OCI-LY1 (cell line): ENCODE data around the gene NPAS3.

Experiments
- H2AFZ ChIP-seq: fragments of 200-600 bp; sonication (generic), shearing (Covaris generic); 2 replicates; pipeline ENCODE4 v1.6.0; 2014; ENCODE audit warnings: antibody characterized with exemption, mild to moderate bottlenecking, low read length
- H3F3A ChIP-seq: fragments of 200-600 bp; sonication (generic), shearing (Covaris generic); 2 replicates; pipeline ENCODE4 v1.6.0; 2014; ENCODE audit warnings: mild to moderate bottlenecking, antibody characterized with exemption, low read length, moderate library complexity; ENCODE audit not compliant: insufficient read depth
- H3K27ac ChIP-seq: fragments of 200-600 bp; sonication (generic); 2 replicates; pipeline ENCODE4 v1.5.1; 2014; ENCODE audit warnings: low read length, mixed run types, mild to moderate bottlenecking, low read depth; ENCODE audit not compliant: poor library complexity, severe bottlenecking
- H3K27me3 ChIP-seq: fragments of 200-600 bp; sonication (generic); 2 replicates; pipeline ENCODE4 v1.6.0; 2014; ENCODE audit warnings: antibody characterized with exemption, mild to moderate bottlenecking, low read length, moderate library complexity; ENCODE audit not compliant: insufficient read depth
- H3K36me3 ChIP-seq: fragments of 200-600 bp; sonication (generic); 2 replicates; pipeline ENCODE4 v1.6.1; 2014; ENCODE audit warnings: mild to moderate bottlenecking, antibody characterized with exemption, low read length, moderate library complexity, mixed read lengths; ENCODE audit not compliant: insufficient read depth
- H3K4me1 ChIP-seq: fragments of 200-600 bp; sonication (generic); 2 replicates; pipeline ENCODE4 v1.5.1; 2014; ENCODE audit warnings: mild to moderate bottlenecking, low read length, moderate library complexity; ENCODE audit not compliant: insufficient read depth, severe bottlenecking
- H3K4me2 ChIP-seq: fragments of 200-600 bp; sonication (generic), shearing (Covaris generic); 2 replicates; pipeline ENCODE4 v1.6.1; 2014; ENCODE audit warnings: low read length
- H3K4me3 ChIP-seq: fragments of 200-600 bp; sonication (generic); 2 replicates; pipeline ENCODE4 v1.5.1; 2014; ENCODE audit warnings: low read length, low read depth, mild to moderate bottlenecking, mixed read lengths; ENCODE audit not compliant: poor library complexity, severe bottlenecking
- H3K79me2 ChIP-seq: fragments of 200-600 bp; shearing (Covaris generic); 2 replicates; pipeline ENCODE4 v1.6.1; 2016; ENCODE audit warnings: mixed run types, low read length, mixed read lengths; ENCODE audit not compliant: insufficient read depth
- H3K9ac ChIP-seq: fragments of 200-600 bp; sonication (generic), shearing (Covaris generic); 2 replicates; pipeline ENCODE4 v1.6.1; 2014; ENCODE audit warnings: mild to moderate bottlenecking, low read length, mixed read lengths
- H3K9me2 ChIP-seq: fragments of 200-600 bp; sonication (generic), shearing (Covaris generic); 2 replicates; pipeline ENCODE4 v1.6.1; 2014; ENCODE audit warnings: low read depth, mild to moderate bottlenecking, low read length, mixed read lengths
- H3K9me3 ChIP-seq: fragments of 200-600 bp; shearing (Covaris generic); 2 replicates; pipeline ENCODE4 v1.6.1; 2014; ENCODE audit warnings: low read length, mixed read lengths
- H4K20me1 ChIP-seq: fragments of 200-600 bp; sonication (generic), shearing (Covaris generic); 2 replicates; pipeline ENCODE4 v1.6.0; 2016; ENCODE audit warnings: mild to moderate bottlenecking, low read length; ENCODE audit not compliant: insufficient read depth
- EZH2 ChIP-seq: fragments of 200-600 bp; sonication (generic), shearing (Covaris generic); IDR thresholded peaks from 2 replicates; pipeline ENCODE4 v1.8.0; 2017; ENCODE audit warnings: borderline replicate concordance, mixed run types, mild to moderate bottlenecking, antibody characterized with exemption, low read length, moderate library complexity, mixed read lengths
- TF ChIP-seq, protein P1 (sequence below): fragments of 200-600 bp; sonication (generic), shearing (Covaris generic); IDR thresholded peaks from 2 replicates; pipeline ENCODE4 v1.5.1; 2017; ENCODE audit warnings: mild to moderate bottlenecking, antibody characterized with exemption, low read length, moderate library complexity, mixed read lengths

Gene NPAS3

DNA sequence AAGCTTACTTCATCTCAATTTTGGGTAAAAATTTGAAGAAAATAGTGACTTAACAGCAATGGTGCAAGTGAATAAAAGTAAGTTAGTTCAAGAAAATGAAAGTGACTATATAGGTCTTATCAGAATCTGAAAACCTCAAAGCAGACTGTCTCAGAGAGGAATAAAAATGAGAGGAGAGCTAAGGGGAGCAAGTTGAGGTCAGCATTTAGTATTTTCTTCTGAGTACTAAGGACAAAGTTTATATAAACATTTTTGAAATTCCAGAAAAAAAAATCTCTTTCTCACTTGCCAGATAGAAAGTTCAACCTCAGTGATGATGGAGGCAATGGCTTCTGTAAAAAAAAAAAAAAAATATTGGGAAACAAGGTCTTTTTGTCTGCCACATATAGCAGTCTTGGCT, 414.1 kb downstream of the NPAS3 start:
- Histone ChIP-seq H3K9me3 (no peaks in the 10 kb centered on the region), H3K9ac (no peak overlapping the region), H3K4me2 (no peak overlapping the region), H3K9me2 (no peaks in the 10 kb centered on the region), H3K4me3 (no peak overlapping the region), H3K27me3 (no peaks in the 10 kb centered on the region), H3K27ac (no peak overlapping the region), H3K36me3 (no peaks in the 10 kb centered on the region), H4K20me1 (no peaks in the 10 kb centered on the region), H3K4me1 (no peaks in the 10 kb centered on the region), H2AFZ (no peak overlapping the region), H3F3A (no peaks in the 10 kb centered on the region), H3K79me2 (no peaks in the 10 kb centered on the region)
- TF ChIP-seq, protein P1, sequence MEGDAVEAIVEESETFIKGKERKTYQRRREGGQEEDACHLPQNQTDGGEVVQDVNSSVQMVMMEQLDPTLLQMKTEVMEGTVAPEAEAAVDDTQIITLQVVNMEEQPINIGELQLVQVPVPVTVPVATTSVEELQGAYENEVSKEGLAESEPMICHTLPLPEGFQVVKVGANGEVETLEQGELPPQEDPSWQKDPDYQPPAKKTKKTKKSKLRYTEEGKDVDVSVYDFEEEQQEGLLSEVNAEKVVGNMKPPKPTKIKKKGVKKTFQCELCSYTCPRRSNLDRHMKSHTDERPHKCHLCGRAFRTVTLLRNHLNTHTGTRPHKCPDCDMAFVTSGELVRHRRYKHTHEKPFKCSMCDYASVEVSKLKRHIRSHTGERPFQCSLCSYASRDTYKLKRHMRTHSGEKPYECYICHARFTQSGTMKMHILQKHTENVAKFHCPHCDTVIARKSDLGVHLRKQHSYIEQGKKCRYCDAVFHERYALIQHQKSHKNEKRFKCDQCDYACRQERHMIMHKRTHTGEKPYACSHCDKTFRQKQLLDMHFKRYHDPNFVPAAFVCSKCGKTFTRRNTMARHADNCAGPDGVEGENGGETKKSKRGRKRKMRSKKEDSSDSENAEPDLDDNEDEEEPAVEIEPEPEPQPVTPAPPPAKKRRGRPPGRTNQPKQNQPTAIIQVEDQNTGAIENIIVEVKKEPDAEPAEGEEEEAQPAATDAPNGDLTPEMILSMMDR = no peak
- TF ChIP-seq EZH2 = no peak

DNA sequence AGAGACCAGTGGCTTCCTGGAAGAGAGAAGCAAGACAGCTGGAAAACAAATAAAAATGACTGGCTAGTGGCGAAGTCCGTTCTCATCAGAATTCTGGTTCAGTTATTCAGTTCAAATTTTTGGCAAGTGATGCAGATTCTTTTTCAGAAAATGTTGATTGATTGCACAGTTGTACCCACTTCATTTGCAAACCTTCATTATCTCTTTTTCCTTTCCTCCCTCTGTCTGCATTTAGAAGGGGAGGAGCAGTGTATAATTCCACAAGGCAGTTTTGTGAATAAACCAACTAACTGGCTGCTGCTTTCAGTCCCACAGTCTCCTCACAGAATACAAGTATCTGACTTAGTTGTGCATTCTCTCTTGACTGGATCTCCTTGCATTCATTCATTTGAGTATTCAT, 417.5 kb downstream of the NPAS3 start:
- Histone ChIP-seq H3K27ac (no peak overlapping the region), H3K9ac (no peak overlapping the region), H3K9me2 (no peaks in the 10 kb centered on the region), H3K27me3 (no peaks in the 10 kb centered on the region), H3K36me3 (no peaks in the 10 kb centered on the region), H2AFZ (no peak overlapping the region), H3K9me3 (no peaks in the 10 kb centered on the region), H4K20me1 (no peaks in the 10 kb centered on the region), H3K79me2 (no peaks in the 10 kb centered on the region), H3K4me1 (no peaks in the 10 kb centered on the region), H3K4me3 (no peak overlapping the region), H3F3A (no peaks in the 10 kb centered on the region), H3K4me2 (no peak overlapping the region)
- TF ChIP-seq, protein P1 = no peak
- no peak for TF ChIP-seq EZH2

DNA sequence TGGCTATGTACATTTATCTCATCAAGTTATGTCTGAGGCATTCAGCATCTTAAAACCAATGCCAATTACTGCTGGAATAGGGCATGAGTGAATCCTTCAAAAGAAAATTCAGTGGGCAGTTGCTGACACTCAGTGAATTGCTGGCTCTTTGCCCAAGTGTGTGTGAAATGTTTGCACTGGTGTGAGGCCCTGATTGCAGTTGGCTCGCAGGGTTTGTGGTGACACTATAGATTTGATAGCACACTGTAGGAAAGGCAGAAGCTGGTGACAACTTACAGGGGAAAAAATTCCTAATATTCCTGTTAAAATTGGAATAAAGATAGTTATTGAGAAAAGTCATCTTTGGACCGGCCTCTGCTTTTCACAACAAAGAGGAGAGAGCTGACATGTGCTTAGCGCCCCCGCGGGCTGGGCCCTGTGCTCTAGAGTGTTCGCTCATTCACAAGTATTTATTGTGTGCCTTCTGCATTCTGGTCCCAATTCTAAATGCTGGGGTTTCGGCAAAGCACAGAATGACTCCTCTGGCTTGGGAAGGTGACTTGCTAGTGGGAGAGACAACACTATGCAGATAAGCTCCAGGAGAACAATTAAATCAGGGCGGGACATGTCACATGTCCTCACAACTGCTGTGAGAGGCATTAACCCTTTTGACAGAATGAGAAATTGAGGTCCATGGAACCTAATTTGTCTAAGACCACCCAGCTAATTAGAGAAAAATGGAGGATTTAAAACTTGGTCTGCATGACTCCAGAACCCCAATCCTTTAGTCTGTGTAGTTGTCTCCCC, 418.7 kb downstream of the NPAS3 start:
- no peak overlapping the region for H3K27ac ChIP-seq
- no peak overlapping the region for H3K9ac ChIP-seq
- H3K4me2 ChIP-seq = no peak overlapping the region
- H3K9me2 ChIP-seq = no peaks in the 10 kb centered on the region
- H3K4me3 ChIP-seq = no peak overlapping the region
- H3K79me2 ChIP-seq = no peaks in the 10 kb centered on the region
- H3K9me3 ChIP-seq = no peaks in the 10 kb centered on the region
- no peaks in the 10 kb centered on the region for H3K4me1 ChIP-seq
- H3K36me3 ChIP-seq = no peaks in the 10 kb centered on the region
- H3F3A ChIP-seq = no peaks in the 10 kb centered on the region
- H4K20me1 ChIP-seq = no peaks in the 10 kb centered on the region
- TF ChIP-seq EZH2 = no peak
- TF ChIP-seq, protein P1 = no peak
- H3K27me3 ChIP-seq = no peaks in the 10 kb centered on the region
- no peak overlapping the region for H2AFZ ChIP-seq
